ENCODE measurements around the gene GCGR. TPM values are rescaled to one million over a fixed set of nuclear protein-coding genes. Genes with fewer than 3 reads are reported as not detected.

The GCGR gene
- total RNA-seq, 1 donor from 2014 or later: not detected

DNA sequence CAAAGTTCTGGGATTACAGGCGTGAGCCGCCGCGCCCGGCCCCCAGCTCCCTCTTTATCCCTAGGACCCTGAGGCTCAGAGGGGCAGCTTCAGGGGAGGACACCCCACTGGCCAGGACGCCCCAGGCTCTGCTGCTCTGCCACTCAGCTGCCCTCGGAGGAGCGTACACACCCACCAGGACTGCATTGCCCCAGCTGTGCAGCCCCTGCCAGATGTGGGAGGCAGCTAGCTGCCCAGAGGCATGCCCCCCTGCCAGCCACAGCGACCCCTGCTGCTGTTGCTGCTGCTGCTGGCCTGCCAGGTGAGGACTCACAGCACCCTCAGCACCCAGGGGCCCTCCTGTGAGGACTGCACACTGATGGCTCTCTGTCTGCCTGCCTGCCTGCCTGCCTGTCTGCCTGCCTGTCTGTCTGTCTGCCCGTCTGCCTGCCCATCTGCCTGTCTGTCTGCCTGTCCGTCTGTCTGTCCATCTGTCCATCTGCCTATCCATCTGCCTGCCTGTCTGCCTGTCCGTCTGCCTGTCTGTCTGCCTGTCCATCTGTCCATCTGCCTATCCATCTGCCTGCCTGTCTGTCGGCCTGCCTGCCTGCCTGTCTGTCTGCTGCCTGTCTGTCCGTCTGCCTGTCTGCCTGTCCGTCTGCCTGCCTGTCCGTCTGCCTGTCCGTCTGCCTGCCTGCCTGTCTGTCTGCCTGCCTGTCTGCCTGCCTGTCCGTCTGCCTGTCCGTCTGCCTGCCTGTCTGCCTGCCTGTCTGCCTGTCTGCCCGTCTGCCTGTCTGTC lies 5.0 kb downstream of the GCGR start:
- no peak overlapping the region for H3K9ac ChIP-seq
- Mint-ChIP-seq H3K36me3 (no peaks in the 10 kb centered on the region), H3K4me3 (peak overlapping the region; percentile 50), H3K9me3 (no peaks in the 10 kb centered on the region), H3K4me1 (no peaks in the 10 kb centered on the region), H3K27ac (peak overlapping the region; percentile 20), H3K27me3 (ENCODE audit: insufficient read depth, low read depth) (peaks cover 22% of the 10 kb centered on the region)
- no peaks in the 10 kb centered on the region for H3K9me3 ChIP-seq (ENCODE audit: low read depth)
- H3K79me2 ChIP-seq (ENCODE audit: low read depth): no peaks in the 10 kb centered on the region
- H3K4me2 ChIP-seq: no peak overlapping the region
- no peak overlapping the region for H3K4me3 ChIP-seq
- no peak overlapping the region for H3K27ac ChIP-seq
- H2AFZ ChIP-seq (replicated peaks): no peak overlapping the region
- no peak for DNase-seq (ENCODE audit: low spot score)
- H3K4me1 ChIP-seq: peaks cover 9% of the 10 kb centered on the region
- no peaks in the 10 kb centered on the region for H3K36me3 ChIP-seq
- no peak for TF ChIP-seq CTCF (IDR thresholded peaks at IDR 0.05)
- H3F3A ChIP-seq (ENCODE audit: low read depth): peaks cover 3% of the 10 kb centered on the region
- H4K20me1 ChIP-seq (ENCODE audit: low read depth): peaks cover 2% of the 10 kb centered on the region
- peaks cover 62% of the 10 kb centered on the region for H3K27me3 ChIP-seq

- peaks cover 6% of the 10 kb centered on the region for H3K4me1 ChIP-seq
- Mint-ChIP-seq H3K4me1 (no peaks in the 10 kb centered on the region), H3K27me3 (ENCODE audit: insufficient read depth, low read depth) (peaks cover 22% of the 10 kb centered on the region), H3K9me3 (no peaks in the 10 kb centered on the region), H3K36me3 (no peaks in the 10 kb centered on the region), H3K27ac (peak overlapping the region; percentile 20), H3K4me3 (peak overlapping the region; percentile 50)
- TF ChIP-seq CTCF (IDR thresholded peaks at IDR 0.05): no peak
- H3K27ac ChIP-seq: no peak overlapping the region
- H3K36me3 ChIP-seq: no peaks in the 10 kb centered on the region
- peaks cover under 1% of the 10 kb centered on the region for H4K20me1 ChIP-seq (ENCODE audit: low read depth)
- H3F3A ChIP-seq (ENCODE audit: low read depth): peaks cover 3% of the 10 kb centered on the region
- H3K4me3 ChIP-seq: no peak overlapping the region
- H2AFZ ChIP-seq (replicated peaks): no peak overlapping the region
- no peak for DNase-seq (ENCODE audit: low spot score)
- no peaks in the 10 kb centered on the region for H3K9me3 ChIP-seq (ENCODE audit: low read depth)
- H3K79me2 ChIP-seq (ENCODE audit: low read depth): no peaks in the 10 kb centered on the region
- H3K4me2 ChIP-seq: no peak overlapping the region
- H3K9ac ChIP-seq: no peak overlapping the region
- H3K27me3 ChIP-seq: peaks cover 56% of the 10 kb centered on the region
Observed at GRCh38 chr17:81809556-81809998, 5.6 kb downstream of the GCGR start.

DNA sequence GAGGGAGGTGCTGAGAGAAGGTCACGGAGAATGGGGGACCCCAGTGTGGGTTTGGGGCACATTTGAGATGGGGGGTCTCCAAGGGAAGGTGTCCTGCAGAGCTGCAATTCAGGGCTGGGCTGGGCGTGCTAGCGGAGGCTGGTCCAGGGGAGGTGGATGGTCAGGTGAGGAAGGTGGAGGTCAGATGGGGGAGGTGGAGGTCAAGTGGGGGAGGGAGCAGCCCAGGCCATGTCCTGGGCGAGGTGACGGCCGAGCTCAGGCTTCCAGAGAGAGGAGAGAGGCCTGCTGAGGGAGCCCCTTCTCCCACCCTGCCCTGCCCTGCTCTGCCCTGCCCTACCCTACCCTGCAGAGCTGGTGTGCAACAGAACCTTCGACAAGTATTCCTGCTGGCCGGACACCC lies 6.5 kb downstream of the GCGR start:
- Histone ChIP-seq H3K4me3 (no peak overlapping the region), H3K4me2 (no peak overlapping the region), H2AFZ (replicated peaks) (no peak overlapping the region), H3K9me3 (ENCODE audit: low read depth) (no peaks in the 10 kb centered on the region), H3K4me1 (no peaks in the 10 kb centered on the region), H4K20me1 (ENCODE audit: low read depth) (no peaks in the 10 kb centered on the region), H3K36me3 (no peaks in the 10 kb centered on the region), H3K27me3 (peaks cover 47% of the 10 kb centered on the region), H3K9ac (no peak overlapping the region), H3K79me2 (ENCODE audit: low read depth) (no peaks in the 10 kb centered on the region), H3F3A (ENCODE audit: low read depth) (peaks cover 3% of the 10 kb centered on the region), H3K27ac (no peak overlapping the region)
- Mint-ChIP-seq H3K27ac (no peak overlapping the region), H3K27me3 (ENCODE audit: insufficient read depth, low read depth) (peaks cover 19% of the 10 kb centered on the region), H3K4me3 (no peak overlapping the region), H3K9me3 (no peaks in the 10 kb centered on the region), H3K4me1 (no peaks in the 10 kb centered on the region), H3K36me3 (no peaks in the 10 kb centered on the region)
- DNase-seq (ENCODE audit: low spot score): no peak
- no peak for TF ChIP-seq EZH2 (IDR thresholded peaks at IDR 0.05)
- no peak for TF ChIP-seq CTCF (IDR thresholded peaks at IDR 0.05)
- no peak for TF ChIP-seq EZH2phosphoT487 (IDR thresholded peaks at IDR 0.05)
